Peyer's patch (tissue), 4 donors: ENCODE measurements around the gene RIMBP2. TPM values are rescaled to one million over a fixed set of nuclear protein-coding genes. Genes with fewer than 3 reads are reported as not detected.

Source experiments
- DNase-seq, 3 donors: peaks; one replicate each; pipeline ENCODE4 v3.0.0-alpha.2; 2017 to 2019
- H3K27ac ChIP-seq, 4 donors: fragments of 200-600 bp; sonication (generic); one replicate each; pipeline ENCODE4 v1.5.1; 2016 to 2019
- H3K27me3 ChIP-seq, 2 donors: fragments of 200-600 bp; sonication (generic); one replicate each; pipeline ENCODE4 v1.5.1; 2019
- H3K36me3 ChIP-seq, 3 donors: fragments of 200-600 bp; sonication (generic); one replicate each; pipeline ENCODE4 v1.5.1; 2016 to 2019
- H3K4me1 ChIP-seq, 4 donors: fragments of 200-600 bp; sonication (generic); one replicate each; pipeline ENCODE4 v1.5.1; 2016 to 2019
- H3K4me3 ChIP-seq, 4 donors: fragments of 200-600 bp; sonication (generic); 1 replicate in 3 of 4; 2 replicates in 1 of 4; pipeline ENCODE4 v1.5.1; 2016 to 2019; ENCODE audit warnings: mild to moderate bottlenecking in 1 of 4
- H3K9me3 ChIP-seq, 4 donors: fragments of 200-600 bp; sonication (generic); one replicate each; pipeline ENCODE4 v1.5.1; 2016 to 2019; ENCODE audit warnings: mild to moderate bottlenecking in 1 of 4
- CTCF ChIP-seq, 6 experiments: fragments of 450-650 bp in 4 of 6; fragments of 200-600 bp in 2 of 6; sonication (generic) in 1 of 6; IDR thresholded peaks; one replicate each; pipeline ENCODE4 v1.5.1; 2017 to 2019; ENCODE audit warnings: antibody characterized with exemption in 6 of 6, mild to moderate bottlenecking in 3 of 6, moderate library complexity in 1 of 6
- POLR2A ChIP-seq, 2 donors: fragments of 450-650 bp; IDR thresholded peaks; one replicate each; pipeline ENCODE4 v1.5.1; 2017; ENCODE audit warnings: antibody characterized with exemption in 2 of 2, mild to moderate bottlenecking in 2 of 2, moderate library complexity in 2 of 2
- total RNA-seq, 4 donors: library from RNA; depleted of rRNA; stranded (reverse); fragments of >200 nt; gene quantifications; one replicate each; pipeline ENCODE4 v1.1.0, GENCODE V29; 2016

Gene RIMBP2
- total RNA-seq, 4 donors from 2014 or later, result 8.8 to 19.8 (median 16.0) TPM

- Histone ChIP-seq H3K4me1 (no peaks in the 10 kb centered on the region), H3K9me3 (no peaks in the 10 kb centered on the region), H3K27me3 (no peaks in the 10 kb centered on the region), H3K27ac (no peak overlapping the region), H3K36me3 (no peaks in the 10 kb centered on the region), H3K4me3 (no peak overlapping the region)
- TF ChIP-seq POLR2A (IDR thresholded peaks at IDR 0.05) (no peak), CTCF (IDR thresholded peaks at IDR 0.05) (no peak)
- peak in 1 of 3 donors; percentile 23 for DNase-seq
Measured at GRCh38 chr12:130673036-130673705, 42.9 kb downstream of the RIMBP2 start.

DNA sequence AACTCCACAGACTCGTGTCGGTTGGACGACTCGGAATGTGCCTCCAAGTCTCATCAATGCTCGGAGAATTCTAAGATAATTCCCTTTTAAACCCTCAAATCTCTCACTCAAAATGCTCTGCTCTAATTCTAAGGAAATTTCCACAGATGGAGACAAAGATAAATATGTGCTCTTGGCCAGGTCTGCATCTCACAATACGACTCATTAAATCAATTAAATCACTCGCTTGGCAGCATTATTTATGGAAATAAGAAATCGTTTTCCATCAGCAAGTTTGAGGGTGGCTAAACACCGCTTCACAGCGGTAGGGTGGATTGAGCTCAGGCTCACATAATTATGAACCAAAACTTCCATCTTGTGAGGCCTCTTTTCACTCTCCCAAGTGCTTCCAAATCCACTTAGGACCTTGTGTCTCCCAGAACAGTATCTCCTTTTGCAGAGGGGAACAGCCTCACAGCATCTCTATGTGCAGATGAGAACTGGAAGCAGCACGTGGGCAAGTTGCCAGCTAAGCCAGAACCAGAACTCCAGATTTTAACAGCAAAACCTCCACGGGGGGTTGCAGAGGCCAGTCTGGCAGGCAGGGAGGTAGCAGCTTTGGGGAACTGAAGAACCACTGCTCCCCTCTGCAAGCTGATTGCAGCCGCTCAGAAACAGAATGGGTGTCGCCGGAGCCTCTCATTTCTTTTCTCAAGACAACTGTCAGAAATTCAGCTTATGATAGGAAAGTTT lies 43.8 kb downstream of the RIMBP2 start:
- peak in 1 of 3 donors; percentile 7 for DNase-seq
- no peak overlapping the region for H3K4me3 ChIP-seq
- H3K27me3 ChIP-seq, result no peaks in the 10 kb centered on the region
- H3K9me3 ChIP-seq, result no peaks in the 10 kb centered on the region
- H3K4me1 ChIP-seq, result no peaks in the 10 kb centered on the region
- TF ChIP-seq CTCF (IDR thresholded peaks at IDR 0.05) (no peak), POLR2A (IDR thresholded peaks at IDR 0.05) (no peak)
- no peaks in the 10 kb centered on the region for H3K36me3 ChIP-seq
- H3K27ac ChIP-seq, result no peak overlapping the region

DNA sequence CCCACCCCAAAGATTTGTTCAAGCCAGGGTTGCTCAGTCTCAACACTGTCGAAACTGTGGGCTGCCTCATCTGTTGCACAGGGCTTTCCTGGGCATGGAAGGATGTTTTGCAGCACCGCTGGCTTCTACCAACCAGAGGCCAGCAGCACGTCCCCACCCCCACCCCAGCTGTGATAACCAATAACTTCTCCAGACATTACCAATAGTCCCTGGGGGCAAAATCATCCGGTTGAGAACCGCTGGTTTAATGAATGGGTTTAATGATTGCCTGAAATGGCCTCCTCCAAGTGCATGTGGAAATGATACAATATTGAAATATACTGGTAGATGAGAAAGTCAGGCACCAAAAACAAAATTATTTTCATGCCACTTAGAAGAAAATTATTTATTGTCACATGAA lies 44.5 kb downstream of the RIMBP2 start:
- H3K27me3 ChIP-seq, result no peaks in the 10 kb centered on the region
- H3K9me3 ChIP-seq, result no peaks in the 10 kb centered on the region
- TF ChIP-seq CTCF (IDR thresholded peaks at IDR 0.05), result no peak
- TF ChIP-seq POLR2A (IDR thresholded peaks at IDR 0.05), result no peak
- H3K36me3 ChIP-seq, result no peaks in the 10 kb centered on the region
- no peak overlapping the region for H3K27ac ChIP-seq
- no peak overlapping the region for H3K4me3 ChIP-seq
- H3K4me1 ChIP-seq, result no peaks in the 10 kb centered on the region
- peak in 1 of 3 donors; percentile 24 for DNase-seq

- Histone ChIP-seq H3K9me3 (no peaks in the 10 kb centered on the region), H3K36me3 (no peaks in the 10 kb centered on the region), H3K27ac (no peak overlapping the region), H3K4me1 (no peaks in the 10 kb centered on the region), H3K27me3 (no peaks in the 10 kb centered on the region), H3K4me3 (no peak overlapping the region)
- TF ChIP-seq CTCF (IDR thresholded peaks at IDR 0.05), result no peak
- no peak for TF ChIP-seq POLR2A (IDR thresholded peaks at IDR 0.05)
- no peak for DNase-seq
Measured at GRCh38 chr12:130669797-130670196, 46.3 kb downstream of the RIMBP2 start.

GRCh38 chr12:130669205-130669557 lies 46.9 kb downstream of the RIMBP2 start:
- Histone ChIP-seq H3K27ac (no peak overlapping the region), H3K9me3 (no peaks in the 10 kb centered on the region), H3K36me3 (no peaks in the 10 kb centered on the region), H3K4me3 (no peak overlapping the region), H3K27me3 (no peaks in the 10 kb centered on the region), H3K4me1 (no peaks in the 10 kb centered on the region)
- no peak for DNase-seq
- no peak for TF ChIP-seq POLR2A (IDR thresholded peaks at IDR 0.05)
- no peak for TF ChIP-seq CTCF (IDR thresholded peaks at IDR 0.05)
